GM12878 (cell line): Measurements from ENCODE around the gene ELOVL4. TPM values are rescaled to one million over a fixed set of nuclear protein-coding genes. Genes with fewer than 3 reads are reported as not detected.

Experiments
- ATAC-seq: fragments of 200-7000 bp; cut with Tn5 transposase; 3 replicates; pipeline ENCODE4 v1.9.1; 2020; ENCODE audit warnings: mild to moderate bottlenecking, moderate library complexity
- BruUV-seq: library from RNA; stranded (reverse); fragments of 400-500 nt; replicated peaks from 2 replicates; lab custom pipeline; 2021; lab: Mats Ljungman, UMichigan
- CTCF ChIA-PET: fragments of 300-600 bp; sonication (Branson Sonifier 250); formaldehyde crosslinking; extraction: SDS; loops from one replicate; lab custom pipeline; 2021; ENCODE audit warnings: inconsistent platforms; lab: Yijun Ruan, JAX
- POLR2A ChIA-PET: fragments of 350-600 bp; formaldehyde crosslinking; extraction: SDS; loops from one replicate; lab custom pipeline; 2021; ENCODE audit warnings: inconsistent platforms; lab: Charles Lee
- RAD21 ChIA-PET: fragments of 300-600 bp; sonication (Branson Sonifier 250); formaldehyde crosslinking; loops from one replicate; lab custom pipeline; 2023; ENCODE audit warnings: antibody characterized with exemption; ENCODE audit not compliant: unreplicated experiment; lab: Charles Lee
- SMC1A ChIA-PET: fragments of 300-600 bp; sonication (Branson Sonifier 250); formaldehyde crosslinking; loops from one replicate; lab custom pipeline; 2023; ENCODE audit not compliant: unreplicated experiment, uncharacterized antibody; lab: Charles Lee
- DNase-seq: peaks from one replicate; pipeline ENCODE4 v3.0.0-alpha.2; 2011; ENCODE audit warnings: low read depth, low spot score
- FAIRE-seq: peaks from 3 replicates; lab custom pipeline; 2011; peaks lifted over from hg19 to GRCh38; lab: Jason Lieb, UNC
- H2AFZ ChIP-seq: 2 replicates; pipeline ENCODE4 v1.6.0; 2011; ENCODE audit warnings: low read depth, low read length, control low read depth; ENCODE audit not compliant: control insufficient read depth
- H3K27ac ChIP-seq: 2 replicates; pipeline ENCODE4 v1.5.1; 2011; ENCODE audit warnings: control low read depth; ENCODE audit not compliant: control insufficient read depth, insufficient read depth
- H3K27me3 ChIP-seq, 2 experiments: replicated peaks in 1 of 2; 2 replicates each; pipeline versions ENCODE4 v1.6.0 to v1.6.1; 2011; ENCODE audit warnings: low read length in 1 of 2; ENCODE audit not compliant: control insufficient read depth in 2 of 2, insufficient read depth in 2 of 2
- H3K36me3 ChIP-seq, 2 experiments: 2 replicates each; pipeline ENCODE4 v1.5.1; 2011; ENCODE audit warnings: low read length in 1 of 2; ENCODE audit not compliant: control insufficient read depth in 2 of 2, insufficient read depth in 2 of 2
- H3K4me1 ChIP-seq: 2 replicates; pipeline ENCODE4 v1.6.1; 2011; ENCODE audit warnings: mild to moderate bottlenecking, low read length, moderate library complexity, mixed read lengths; ENCODE audit not compliant: control insufficient read depth, insufficient read depth
- H3K4me2 ChIP-seq: 2 replicates; pipeline ENCODE4 v1.6.0; 2011; ENCODE audit warnings: control low read depth; ENCODE audit not compliant: control insufficient read depth, insufficient read depth
- H3K4me3 ChIP-seq: fragments of 200-600 bp; sonication (generic); 2 replicates; pipeline ENCODE4 v1.5.1; 2016
- H3K79me2 ChIP-seq: 2 replicates; pipeline ENCODE4 v1.6.0; 2011; ENCODE audit warnings: low read length; ENCODE audit not compliant: control insufficient read depth, insufficient read depth
- H3K9ac ChIP-seq: 2 replicates; pipeline ENCODE4 v1.8.0; 2011; ENCODE audit warnings: low read length, control low read depth, mixed read lengths; ENCODE audit not compliant: control insufficient read depth, insufficient read depth
- H3K9me3 ChIP-seq: replicated peaks from 3 replicates; pipeline ENCODE4 v1.5.1; 2011; ENCODE audit warnings: mild to moderate bottlenecking, low read length; ENCODE audit not compliant: control insufficient read depth, insufficient read depth
- H4K20me1 ChIP-seq: 2 replicates; pipeline ENCODE4 v1.6.0; 2011; ENCODE audit not compliant: control insufficient read depth, insufficient read depth
- ATF3 ChIP-seq: IDR thresholded peaks from 2 replicates; pipeline ENCODE4 v1.6.1; 2011; ENCODE audit warnings: low read depth, mild to moderate bottlenecking, low read length, moderate library complexity, borderline replicate concordance; ENCODE audit errors: extremely low read depth
- BCL3 ChIP-seq: IDR thresholded peaks from 2 replicates; pipeline ENCODE4 v1.6.1; 2011; ENCODE audit warnings: borderline replicate concordance, low read depth, mild to moderate bottlenecking, moderate library complexity, low read length; ENCODE audit not compliant: insufficient read depth, poor library complexity, severe bottlenecking
- BCLAF1 ChIP-seq: fragments of 450-650 bp; IDR thresholded peaks from 2 replicates; pipeline ENCODE4 v1.6.1; 2017; ENCODE audit warnings: antibody characterized with exemption, mild to moderate bottlenecking, moderate library complexity
- BRCA1 ChIP-seq: IDR thresholded peaks from 2 replicates; pipeline ENCODE4 v1.6.1; 2011; ENCODE audit warnings: low read depth, low read length, improper control_type of control experiment
- DPF2 ChIP-seq: fragments of 450-650 bp; IDR thresholded peaks from 2 replicates; pipeline ENCODE4 v1.6.1; 2017; ENCODE audit warnings: mild to moderate bottlenecking
- E2F4 ChIP-seq: IDR thresholded peaks from 2 replicates; pipeline ENCODE4 v1.6.1; 2012; ENCODE audit warnings: low read depth, low read length, improper control_type of control experiment
- EZH2 ChIP-seq: IDR thresholded peaks from 2 replicates; pipeline ENCODE4 v1.6.1; 2012; ENCODE audit warnings: low read depth, mild to moderate bottlenecking, control low read depth, inconsistent platforms, low read length, borderline replicate concordance; ENCODE audit not compliant: control insufficient read depth
- FOXK2 ChIP-seq: fragments of 450-650 bp; IDR thresholded peaks from 2 replicates; pipeline ENCODE4 v1.6.1; 2017; ENCODE audit warnings: mild to moderate bottlenecking, moderate library complexity
- MTA3 ChIP-seq: IDR thresholded peaks from 2 replicates; pipeline ENCODE4 v1.6.1; 2012; ENCODE audit warnings: low read length, inconsistent platforms, borderline replicate concordance
- NKRF ChIP-seq: fragments of 450-650 bp; conservative IDR thresholded peaks from 2 replicates; pipeline ENCODE4 v1.6.1; 2017; ENCODE audit warnings: mild to moderate bottlenecking, moderate library complexity
- PML ChIP-seq: IDR thresholded peaks from 2 replicates; pipeline ENCODE4 v1.6.1; 2012; ENCODE audit warnings: low read length, inconsistent platforms
- RCOR1 ChIP-seq: conservative IDR thresholded peaks from 2 replicates; pipeline ENCODE4 v1.6.1; 2012; ENCODE audit warnings: low read depth, low read length, improper control_type of control experiment
- SIX5 ChIP-seq: IDR thresholded peaks from 2 replicates; pipeline ENCODE4 v1.6.1; 2011; ENCODE audit warnings: mild to moderate bottlenecking, low read depth, low read length, moderate library complexity; ENCODE audit not compliant: severe bottlenecking
- SMAD1 ChIP-seq: fragments of 450-650 bp; IDR thresholded peaks from 2 replicates; pipeline ENCODE4 v1.6.1; 2018; ENCODE audit warnings: mild to moderate bottlenecking, low read depth; ENCODE audit not compliant: partially characterized antibody
- SMAD5 ChIP-seq: IDR thresholded peaks from 2 replicates; pipeline ENCODE4 v1.6.1; 2016; ENCODE audit warnings: antibody characterized with exemption, low read depth
- ZNF384 ChIP-seq: IDR thresholded peaks from 2 replicates; pipeline ENCODE4 v1.6.1; 2012; ENCODE audit warnings: low read depth, mild to moderate bottlenecking, low read length, improper control_type of control experiment, borderline replicate concordance
- in situ Hi-C: fragments of 300-500 bp; cut with MboI; formaldehyde crosslinking; loops from 9 replicates; pipeline ENCODE4 v1.14.3; 2018; ENCODE audit warnings: mixed read lengths
- intact Hi-C: fragments of 100-400 bp; cut with micrococcal nuclease; formaldehyde crosslinking; loops from one replicate; pipeline ENCODE4 v1.14.2; 2022; ENCODE audit not compliant: unreplicated experiment
- polyA plus RNA-seq, 11 experiments: library from polyadenylated mRNA; depleted of rRNA in 4 of 11; unstranded in 6 of 11; stranded (reverse) in 5 of 11; fragments of >200 nt; fragmentation: Nextera tagmentation in 4 of 11; fragmentation: Illumina TruSeq in 1 of 11; extraction: Ambion mirVana in 4 of 11; extraction: Trizol in 1 of 11; gene quantifications; 1 replicate in 1 of 11; 2 replicates in 10 of 11; pipeline versions ENCODE4 v1.2.1 to v1.2.3, GENCODE V29; 2011 to 2016; ENCODE audit warnings: inconsistent platforms in 2 of 11, missing spikeins in 2 of 11, low read depth in 1 of 11
- total RNA-seq, 4 experiments: library from RNA; depleted of rRNA in 3 of 4; stranded (reverse); fragments of >200 nt in 3 of 4; fragmentation: Illumina TruSeq in 1 of 4; extraction: Trizol in 1 of 4; gene quantifications; 2 replicates each; pipeline versions ENCODE4 v1.2.1 to v1.2.3, GENCODE V29; 2013 to 2021

ELOVL4 gene
- total and polyA plus RNA-seq, 10 of the 15 experiments (the other 5 are each of a cell fraction or from before 2014, with no cell fraction given), result 0.03 to 0.15 (median 0.08) TPM; not detected in 7

- no peak for ATAC-seq
- Histone ChIP-seq H4K20me1 (no peaks in the 10 kb centered on the region), H3K36me3 (no peaks in the 10 kb centered on the region), H3K27me3 (no peaks in the 10 kb centered on the region), H3K4me3 (no peak overlapping the region), H3K4me1 (no peaks in the 10 kb centered on the region), H3K9me3 (no peaks in the 10 kb centered on the region), H3K27ac (no peak overlapping the region), H2AFZ (no peak overlapping the region), H3K9ac (no peak overlapping the region), H3K79me2 (no peaks in the 10 kb centered on the region), H3K4me2 (no peak overlapping the region)
- intact Hi-C loops, result no loop called here
- RAD21 ChIA-PET, result no interaction called here
- SMC1A ChIA-PET, result interaction anchor here (0.9 kb wide), 1 partner anchor 29 kb away, joined by 3 read pairs; no protein-coding TSS in a partner anchor
- POLR2A ChIA-PET, result no interaction called here
- CTCF ChIA-PET, result no interaction called here
- no TSS peak for BruUV-seq
- in situ Hi-C loops, result no loop called here
- no peak for DNase-seq
- FAIRE-seq, result no peak
- TF ChIP-seq SMAD5 (no peak), BCLAF1 (no peak), RCOR1 (no peak), ZNF384 (no peak), PML (no peak), BRCA1 (no peak), SMAD1 (no peak), MTA3 (no peak), NKRF (no peak), EZH2 (no peak), DPF2 (no peak), E2F4 (no peak), SIX5 (no peak), FOXK2 (no peak), ATF3 (no peak), BCL3 (no peak)
These were observed 19.8 kb upstream of the ELOVL4 start for GRCh38 chr6:79967178-79967577.
